ENCODE results near the gene YARS2. TPM values are rescaled to one million over a fixed set of nuclear protein-coding genes. Genes with fewer than 3 reads are reported as not detected.

YARS2 gene
- total RNA-seq: 22.3 and 22.7 TPM in 2 replicates

GRCh38 chr12:32755654-32756475, at the start of gene YARS2:
TSS of gene YARS2 (minus strand) at chr12:32755897. CDS start at chr12:32755874, 23 bp downstream.

Other genes starting within 250 kb of the YARS2 start
- 67.2 and 88.4 TPM in 2 replicates for gene DNM1L, start 76.6 kb downstream of the YARS2 start, total RNA-seq
- gene PKP2, start 140.9 kb upstream of the YARS2 start, total RNA-seq: 1.8 and 3.4 TPM in 2 replicates

All from smooth muscle cell of the pulmonary artery (primary cell).